Neutrophil (primary cell): ENCODE measurements around the gene COL13A1.

Source experiments
- H3K27ac ChIP-seq: fragments of 200-600 bp; sonication (generic); 2 replicates; pipeline ENCODE4 v1.5.1; 2016; ENCODE audit warnings: mild to moderate bottlenecking, moderate library complexity
- H3K27me3 ChIP-seq: fragments of 200-600 bp; sonication (generic); 2 replicates; pipeline ENCODE4 v1.6.0; 2016; ENCODE audit warnings: mild to moderate bottlenecking
- H3K36me3 ChIP-seq: fragments of 200-600 bp; sonication (generic); 2 replicates; pipeline ENCODE4 v1.5.1; 2017
- H3K4me1 ChIP-seq, 2 experiments: fragments of 200-600 bp in 1 of 2; sonication (generic) in 1 of 2; 1 replicate in 1 of 2; 2 replicates in 1 of 2; pipeline versions ENCODE4 v1.5.1 to v1.6.1; 2013 to 2016; ENCODE audit warnings: low read depth in 1 of 2, low read length in 1 of 2, mild to moderate bottlenecking in 1 of 2, moderate library complexity in 1 of 2; ENCODE audit not compliant: control insufficient read depth in 1 of 2, insufficient read depth in 1 of 2
- H3K4me3 ChIP-seq, 2 experiments: fragments of 200-600 bp in 1 of 2; sonication (generic) in 1 of 2; 1 replicate in 1 of 2; 2 replicates in 1 of 2; pipeline ENCODE4 v1.5.1; 2013 to 2016; ENCODE audit warnings: low read depth in 1 of 2, low read length in 1 of 2, mild to moderate bottlenecking in 1 of 2, moderate library complexity in 1 of 2
- H3K9me3 ChIP-seq: fragments of 200-600 bp; sonication (generic); 2 replicates; pipeline ENCODE4 v1.5.1; 2016
- TF ChIP-seq, protein P1 (sequence below): fragments of 200-600 bp; sonication (generic); IDR thresholded peaks from 2 replicates; pipeline ENCODE4 v1.5.1; 2016; ENCODE audit warnings: antibody characterized with exemption

Gene COL13A1

DNA sequence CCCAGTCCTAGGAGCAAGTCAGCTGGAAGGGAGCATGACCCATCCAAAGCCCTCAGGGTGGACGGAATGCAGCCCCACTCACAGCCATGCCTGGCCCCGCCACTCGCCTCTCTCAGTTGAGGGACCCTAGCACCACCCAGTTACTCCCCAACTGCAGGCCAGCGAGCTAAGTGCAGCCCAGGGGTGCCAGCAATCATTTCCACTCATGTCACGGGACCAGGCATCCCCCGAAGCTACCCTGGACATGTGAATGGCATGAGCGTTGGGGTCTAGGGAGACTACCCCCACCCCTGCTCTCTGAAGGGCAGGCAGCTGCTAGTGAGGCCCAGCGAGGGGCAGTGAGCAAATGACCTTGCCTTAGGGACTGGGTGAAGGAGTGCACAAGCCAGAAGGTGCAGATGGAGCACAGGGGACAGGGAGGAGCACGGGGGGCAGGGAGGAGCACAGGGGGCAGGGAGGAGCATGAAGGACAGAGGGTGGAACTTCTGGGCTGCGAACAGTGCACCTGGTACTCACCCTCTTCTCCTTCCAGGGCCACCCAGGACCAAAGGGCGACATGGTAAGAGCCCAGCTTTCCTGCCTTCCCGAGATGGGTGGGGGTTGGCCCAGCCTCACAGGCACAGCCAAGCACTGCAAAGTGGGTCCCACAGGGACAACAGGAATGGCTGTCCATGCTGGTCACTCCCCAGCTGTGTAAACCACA, 87.3 kb downstream of the COL13A1 start:
- Histone ChIP-seq H3K4me3 (no peak overlapping the region), H3K4me1 (no peaks in the 10 kb centered on the region), H3K9me3 (no peaks in the 10 kb centered on the region), H3K36me3 (no peaks in the 10 kb centered on the region), H3K27ac (no peak overlapping the region), H3K27me3 (peaks cover 2% of the 10 kb centered on the region)
- TF ChIP-seq, protein P1, sequence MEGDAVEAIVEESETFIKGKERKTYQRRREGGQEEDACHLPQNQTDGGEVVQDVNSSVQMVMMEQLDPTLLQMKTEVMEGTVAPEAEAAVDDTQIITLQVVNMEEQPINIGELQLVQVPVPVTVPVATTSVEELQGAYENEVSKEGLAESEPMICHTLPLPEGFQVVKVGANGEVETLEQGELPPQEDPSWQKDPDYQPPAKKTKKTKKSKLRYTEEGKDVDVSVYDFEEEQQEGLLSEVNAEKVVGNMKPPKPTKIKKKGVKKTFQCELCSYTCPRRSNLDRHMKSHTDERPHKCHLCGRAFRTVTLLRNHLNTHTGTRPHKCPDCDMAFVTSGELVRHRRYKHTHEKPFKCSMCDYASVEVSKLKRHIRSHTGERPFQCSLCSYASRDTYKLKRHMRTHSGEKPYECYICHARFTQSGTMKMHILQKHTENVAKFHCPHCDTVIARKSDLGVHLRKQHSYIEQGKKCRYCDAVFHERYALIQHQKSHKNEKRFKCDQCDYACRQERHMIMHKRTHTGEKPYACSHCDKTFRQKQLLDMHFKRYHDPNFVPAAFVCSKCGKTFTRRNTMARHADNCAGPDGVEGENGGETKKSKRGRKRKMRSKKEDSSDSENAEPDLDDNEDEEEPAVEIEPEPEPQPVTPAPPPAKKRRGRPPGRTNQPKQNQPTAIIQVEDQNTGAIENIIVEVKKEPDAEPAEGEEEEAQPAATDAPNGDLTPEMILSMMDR = no peak

DNA sequence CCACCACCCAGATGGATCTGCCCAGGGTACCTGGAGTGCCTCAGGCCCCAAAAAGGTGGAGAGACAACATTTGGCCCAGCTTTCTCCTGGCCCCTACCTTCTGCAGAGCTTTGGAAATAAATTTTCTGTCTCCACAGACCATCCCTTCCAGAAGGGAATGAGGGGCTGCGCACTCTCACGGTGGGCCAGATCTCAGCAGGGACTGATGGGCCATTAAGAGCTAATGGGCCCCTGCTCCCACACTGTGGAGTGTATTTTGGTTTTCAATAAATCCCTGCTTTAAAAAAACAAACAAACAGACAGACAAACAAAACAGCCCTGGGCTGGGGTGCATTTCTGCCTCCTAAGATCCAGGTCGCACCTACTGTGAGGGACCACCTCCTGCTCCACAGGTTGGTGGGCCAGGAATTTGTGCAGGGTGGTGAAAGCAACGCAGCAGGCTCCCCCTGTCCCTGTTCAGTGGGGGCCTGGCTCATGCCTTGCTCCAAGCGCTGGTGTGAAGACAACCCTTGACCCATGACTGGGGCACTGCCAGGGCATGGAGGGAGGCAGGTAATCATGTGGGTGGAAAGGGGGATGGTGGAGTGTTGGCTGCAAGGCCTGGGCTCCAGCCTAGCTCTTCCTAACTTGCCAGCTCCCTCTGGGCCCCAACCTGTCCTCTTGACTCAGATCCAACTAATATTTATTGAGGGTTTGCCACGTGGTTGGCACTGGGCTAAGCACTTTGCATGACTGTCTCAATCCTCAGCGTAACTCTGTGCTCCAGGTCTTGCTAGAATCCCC, 88.5 kb downstream of the COL13A1 start:
- TF ChIP-seq, protein P1 = no peak
- Histone ChIP-seq H3K4me3 (no peak overlapping the region), H3K27ac (no peak overlapping the region), H3K9me3 (no peaks in the 10 kb centered on the region), H3K4me1 (no peaks in the 10 kb centered on the region), H3K27me3 (no peaks in the 10 kb centered on the region), H3K36me3 (no peaks in the 10 kb centered on the region)

DNA sequence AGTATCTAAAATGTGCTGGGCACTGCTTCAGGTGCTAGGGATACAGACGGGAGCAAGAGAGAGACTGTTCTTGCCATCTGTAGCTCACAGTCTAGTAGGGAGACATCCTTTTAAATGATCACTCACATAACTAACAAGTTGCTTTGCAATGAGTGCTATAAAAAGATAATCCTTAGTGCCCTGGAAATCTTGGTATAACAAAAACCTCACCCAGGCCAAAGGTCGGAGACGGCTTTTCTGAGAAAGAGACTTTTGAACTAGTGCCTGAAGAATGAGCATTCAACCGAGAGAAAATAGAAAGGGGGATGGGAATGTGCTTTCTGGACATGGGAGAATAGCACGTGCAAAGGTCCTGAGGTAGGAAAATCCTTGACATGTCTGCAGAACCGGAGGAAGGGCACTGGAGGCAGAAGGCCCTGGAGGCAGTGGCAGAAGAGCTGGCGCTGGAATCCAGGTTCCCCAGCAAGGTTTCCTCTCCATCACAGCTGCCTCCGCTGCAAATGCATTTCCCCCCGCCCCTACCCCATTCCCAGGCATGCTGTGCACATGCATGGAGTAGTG, 89.4 kb downstream of the COL13A1 start:
- Histone ChIP-seq H3K27ac (no peak overlapping the region), H3K27me3 (no peaks in the 10 kb centered on the region), H3K36me3 (no peaks in the 10 kb centered on the region), H3K4me3 (no peak overlapping the region), H3K9me3 (no peaks in the 10 kb centered on the region), H3K4me1 (no peaks in the 10 kb centered on the region)
- TF ChIP-seq, protein P1 = no peak

DNA sequence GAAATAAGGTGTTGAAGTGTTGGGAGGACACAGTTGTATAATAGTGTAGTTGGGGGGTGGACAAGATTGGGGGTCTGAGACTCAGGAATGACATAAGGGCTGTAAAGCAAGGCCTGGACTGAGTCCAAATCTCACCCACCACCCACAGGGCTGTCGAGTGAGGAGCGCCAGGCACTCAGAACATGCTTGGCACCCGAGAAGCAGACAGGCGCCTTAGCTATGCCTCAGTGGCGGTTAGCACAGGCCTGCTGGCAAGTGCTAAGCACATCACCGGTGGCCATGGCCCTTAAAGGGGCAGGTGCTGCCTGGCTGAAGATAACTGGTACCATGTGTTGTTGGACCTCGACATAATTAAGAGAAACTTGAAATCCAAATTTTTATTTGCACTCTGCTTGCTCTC, 90.7 kb downstream of the COL13A1 start:
- Histone ChIP-seq H3K27me3 (no peaks in the 10 kb centered on the region), H3K36me3 (no peaks in the 10 kb centered on the region), H3K4me3 (no peak overlapping the region), H3K4me1 (no peaks in the 10 kb centered on the region), H3K27ac (no peak overlapping the region), H3K9me3 (no peaks in the 10 kb centered on the region)
- TF ChIP-seq, protein P1 = no peak

DNA sequence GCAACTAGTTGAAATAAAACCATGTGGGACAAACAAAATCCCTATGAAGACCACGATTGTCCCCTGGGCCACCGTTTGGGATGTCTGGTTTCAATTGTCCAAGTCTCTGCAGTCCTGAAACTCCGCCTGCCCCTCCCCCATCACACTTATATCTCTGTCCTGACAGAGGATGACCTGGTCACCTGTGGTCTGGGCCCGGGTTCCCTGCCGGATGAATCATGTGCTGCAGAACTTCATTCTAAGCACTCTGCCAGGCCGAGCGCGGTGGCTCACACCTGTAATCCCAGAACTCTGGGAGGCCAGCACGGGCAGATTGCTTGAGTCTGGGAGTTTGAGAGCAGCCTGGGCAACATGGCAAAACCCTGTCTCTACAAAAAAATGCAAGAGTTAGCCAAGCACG, 91.1 kb downstream of the COL13A1 start:
- H3K36me3 ChIP-seq = no peaks in the 10 kb centered on the region

More for the DNA sequence above, 91.1 kb downstream of the COL13A1 start:
- H3K4me1 ChIP-seq = no peaks in the 10 kb centered on the region
- no peaks in the 10 kb centered on the region for H3K27me3 ChIP-seq
- TF ChIP-seq, protein P1 = no peak
- H3K4me3 ChIP-seq = no peak overlapping the region
- H3K9me3 ChIP-seq = no peaks in the 10 kb centered on the region
- no peak overlapping the region for H3K27ac ChIP-seq
